ENCODE measurements around the gene GRM1. TPM values are rescaled to one million over a fixed set of nuclear protein-coding genes. Genes with fewer than 3 reads are reported as not detected.
A peak's percentile ranks its signal among the peaks of the same experiment; 100 is the strongest.

Gene GRM1
- total and polyA plus RNA-seq, 2 of the 4 experiments (the other 2 are of a cell fraction): not detected

DNA sequence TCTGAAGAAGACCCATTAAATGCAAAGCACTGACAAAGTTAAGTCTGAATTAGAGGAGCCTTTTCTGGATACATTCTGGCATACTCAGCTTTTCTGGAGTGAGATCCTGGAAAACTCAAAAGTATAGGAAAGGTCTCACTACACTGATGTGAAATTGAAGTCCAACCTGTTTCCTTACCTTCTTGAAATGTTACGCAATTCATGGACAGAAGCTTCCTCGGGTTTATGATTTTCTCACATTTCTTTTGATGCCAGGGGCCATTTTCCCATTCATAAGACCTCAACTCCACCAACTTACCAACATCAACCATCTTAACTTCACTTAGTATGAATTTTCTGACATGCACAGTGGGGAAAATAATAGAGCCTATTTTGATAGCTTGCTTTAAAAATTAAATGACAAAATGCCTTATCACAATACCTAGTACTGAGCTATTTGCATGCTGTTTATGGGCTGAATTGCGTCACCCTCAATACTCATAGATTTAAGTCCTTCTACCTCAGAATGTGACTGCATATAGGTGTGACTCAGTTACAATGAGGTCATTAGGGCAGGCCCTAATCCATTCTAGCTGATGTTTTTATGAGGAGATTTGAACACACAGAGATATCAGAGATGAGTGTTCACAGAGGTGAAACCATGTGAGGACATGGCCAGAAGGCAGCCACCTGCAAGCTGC lies 441.4 kb downstream of the GRM1 start:
- BruUV-seq (replicated peaks): no TSS peak
- no peak overlapping the region for H4K5ac ChIP-seq (ENCODE audit: low read depth, low read length)
- H4K20me1 ChIP-seq (ENCODE audit: insufficient read depth, low read length): no peaks in the 10 kb centered on the region
- no peak overlapping the region for H3K14ac ChIP-seq (replicated peaks; ENCODE audit: low read depth, low read length)
- ChIA-PET POLR2A (ENCODE audit: unreplicated experiment) (no interaction called here), CTCF (no interaction called here)
- H3K79me1 ChIP-seq (ENCODE audit: low read depth in 1 of 2, low read length in 2 of 2): no peaks in the 10 kb centered on the region
- intact Hi-C loops (cut with micrococcal nuclease): loop anchor here (10.0 kb wide), 1 partner anchor 285 kb away; no protein-coding TSS in a partner anchor
- ATAC-seq (ENCODE audit: low read depth): no peak
- no peak overlapping the region for H2BK5ac ChIP-seq (ENCODE audit: low read depth, low read length, poor library complexity, severe bottlenecking)
- no peaks in the 10 kb centered on the region for H3K4me1 ChIP-seq (ENCODE audit: control insufficient read depth, insufficient read depth, low read length)
- H2AK9ac ChIP-seq (replicated peaks; ENCODE audit: low read depth, low read length, poor library complexity): no peak overlapping the region
- no peaks in the 10 kb centered on the region for H3K9me1 ChIP-seq (ENCODE audit: insufficient read depth, low read length)
- H3K9ac ChIP-seq (ENCODE audit: low read depth, low read length): no peak overlapping the region
- peak; percentile 81 for TF ChIP-seq CEBPB (IDR thresholded peaks at IDR 0.05; ENCODE audit: low read depth, low read length)
- TF ChIP-seq MXI1 (IDR thresholded peaks at IDR 0.05; ENCODE audit: borderline replicate concordance, low read depth, low read length): no peak
- no peak for TF ChIP-seq ELK1 (IDR thresholded peaks at IDR 0.05; ENCODE audit: borderline replicate concordance, low read depth, low read length)
- TF ChIP-seq, protein P1, sequence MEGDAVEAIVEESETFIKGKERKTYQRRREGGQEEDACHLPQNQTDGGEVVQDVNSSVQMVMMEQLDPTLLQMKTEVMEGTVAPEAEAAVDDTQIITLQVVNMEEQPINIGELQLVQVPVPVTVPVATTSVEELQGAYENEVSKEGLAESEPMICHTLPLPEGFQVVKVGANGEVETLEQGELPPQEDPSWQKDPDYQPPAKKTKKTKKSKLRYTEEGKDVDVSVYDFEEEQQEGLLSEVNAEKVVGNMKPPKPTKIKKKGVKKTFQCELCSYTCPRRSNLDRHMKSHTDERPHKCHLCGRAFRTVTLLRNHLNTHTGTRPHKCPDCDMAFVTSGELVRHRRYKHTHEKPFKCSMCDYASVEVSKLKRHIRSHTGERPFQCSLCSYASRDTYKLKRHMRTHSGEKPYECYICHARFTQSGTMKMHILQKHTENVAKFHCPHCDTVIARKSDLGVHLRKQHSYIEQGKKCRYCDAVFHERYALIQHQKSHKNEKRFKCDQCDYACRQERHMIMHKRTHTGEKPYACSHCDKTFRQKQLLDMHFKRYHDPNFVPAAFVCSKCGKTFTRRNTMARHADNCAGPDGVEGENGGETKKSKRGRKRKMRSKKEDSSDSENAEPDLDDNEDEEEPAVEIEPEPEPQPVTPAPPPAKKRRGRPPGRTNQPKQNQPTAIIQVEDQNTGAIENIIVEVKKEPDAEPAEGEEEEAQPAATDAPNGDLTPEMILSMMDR (conservative IDR thresholded peaks at IDR 0.05; ENCODE audit: low read depth, low read length): no peak
- TF ChIP-seq NFE2L2 (IDR thresholded peaks at IDR 0.05; ENCODE audit: low read depth, low read length): no peak
- TF ChIP-seq SMC3 (IDR thresholded peaks at IDR 0.05; ENCODE audit: low read depth, low read length): no peak
- no peak overlapping the region for H3K18ac ChIP-seq (ENCODE audit: low read depth, low read length)
- in situ Hi-C loops (cut with MboI; ENCODE audit: low sequenced_read_pairs): no loop called here
- H3K23ac ChIP-seq (ENCODE audit: low read depth, low read length): no peak overlapping the region
- H3K4me2 ChIP-seq (ENCODE audit: low read depth, low read length): no peak overlapping the region
- no peak overlapping the region for H4K91ac ChIP-seq (ENCODE audit: insufficient read depth, low read depth, low read length)
- no peak for DNase-seq
- H3K4me3 ChIP-seq (ENCODE audit: insufficient read depth, low read depth, low read length): no peak overlapping the region
- no peaks in the 10 kb centered on the region for H3K9me3 ChIP-seq (ENCODE audit: control insufficient read depth, insufficient read depth, low read length)
- H2BK120ac ChIP-seq (ENCODE audit: low read depth, low read length): no peak overlapping the region
- dilution Hi-C loops (cut with HindIII; ENCODE audit: low sequenced_read_pairs, unreplicated experiment): no loop called here
- WGBS, 2 experiments (ENCODE audit: extremely low coverage in 2 of 2, insufficient read length in 1 of 2): no CpG with 5 or more reads among the region's 3 CpGs
- no peak overlapping the region for H2BK15ac ChIP-seq (ENCODE audit: low read depth, low read length)
- H2BK20ac ChIP-seq (ENCODE audit: low read depth, low read length): no peak overlapping the region
- H2AK5ac ChIP-seq (ENCODE audit: low read depth, low read length): no peak overlapping the region
- H3K4ac ChIP-seq (ENCODE audit: low read depth, low read length): no peak overlapping the region
- no peak overlapping the region for H4K8ac ChIP-seq (ENCODE audit: low read depth in 2 of 2, low read length in 2 of 2)
- no peaks in the 10 kb centered on the region for H3K36me3 ChIP-seq (ENCODE audit: control insufficient read depth, insufficient read depth, low read length)
- no peak overlapping the region for H3K27ac ChIP-seq (ENCODE audit: insufficient read depth, low read length)
- H3K27me3 ChIP-seq (ENCODE audit: control insufficient read depth, insufficient read depth, low read length): no peaks in the 10 kb centered on the region
- no peak overlapping the region for H2AFZ ChIP-seq (replicated peaks; ENCODE audit: low read length, poor library complexity)
- H3K56ac ChIP-seq (ENCODE audit: extremely low read depth, insufficient read depth, low read length): no peak overlapping the region

Data from IMR-90 (cell line).